Measurements from ENCODE around the gene CAPN7.

CAPN7 gene

DNA sequence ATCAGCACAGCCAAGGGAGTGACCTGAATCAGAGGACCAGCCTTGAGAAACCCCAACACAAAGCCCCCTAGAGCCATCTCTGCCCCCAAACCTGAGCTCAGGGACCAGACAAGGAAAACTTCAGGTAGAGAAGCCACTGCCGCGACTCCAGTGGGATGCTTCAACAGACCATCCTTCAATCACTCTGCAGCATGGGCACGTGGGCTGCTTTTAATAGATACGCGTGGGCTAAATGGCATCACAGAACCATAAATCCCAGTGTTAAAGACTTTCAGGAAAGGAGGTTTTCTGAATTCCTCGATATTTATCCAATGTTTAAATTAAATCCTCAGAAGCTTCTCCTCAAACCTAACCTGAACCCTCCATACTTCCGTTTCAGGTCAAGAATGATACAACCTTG, 95.7 kb downstream of the CAPN7 start:
- TF ChIP-seq, protein P1, sequence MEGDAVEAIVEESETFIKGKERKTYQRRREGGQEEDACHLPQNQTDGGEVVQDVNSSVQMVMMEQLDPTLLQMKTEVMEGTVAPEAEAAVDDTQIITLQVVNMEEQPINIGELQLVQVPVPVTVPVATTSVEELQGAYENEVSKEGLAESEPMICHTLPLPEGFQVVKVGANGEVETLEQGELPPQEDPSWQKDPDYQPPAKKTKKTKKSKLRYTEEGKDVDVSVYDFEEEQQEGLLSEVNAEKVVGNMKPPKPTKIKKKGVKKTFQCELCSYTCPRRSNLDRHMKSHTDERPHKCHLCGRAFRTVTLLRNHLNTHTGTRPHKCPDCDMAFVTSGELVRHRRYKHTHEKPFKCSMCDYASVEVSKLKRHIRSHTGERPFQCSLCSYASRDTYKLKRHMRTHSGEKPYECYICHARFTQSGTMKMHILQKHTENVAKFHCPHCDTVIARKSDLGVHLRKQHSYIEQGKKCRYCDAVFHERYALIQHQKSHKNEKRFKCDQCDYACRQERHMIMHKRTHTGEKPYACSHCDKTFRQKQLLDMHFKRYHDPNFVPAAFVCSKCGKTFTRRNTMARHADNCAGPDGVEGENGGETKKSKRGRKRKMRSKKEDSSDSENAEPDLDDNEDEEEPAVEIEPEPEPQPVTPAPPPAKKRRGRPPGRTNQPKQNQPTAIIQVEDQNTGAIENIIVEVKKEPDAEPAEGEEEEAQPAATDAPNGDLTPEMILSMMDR (IDR thresholded peaks at IDR 0.05; ENCODE audit: low read depth, low read length) = no peak
- no peak overlapping the region for H3K4me3 ChIP-seq (replicated peaks in 1 of 2; ENCODE audit: low read depth in 2 of 2, low read length in 2 of 2)
- no peak for DNase-seq (ENCODE audit: low read depth in 2 of 2)
